Neural progenitor cell (in vitro differentiated cells): ENCODE data around the gene THUMPD3.

Experiments
- CTCF ChIP-seq: fragments of 200-600 bp; sonication (generic); IDR thresholded peaks from 2 replicates; pipeline ENCODE4 v1.5.1; 2017; ENCODE audit warnings: antibody characterized with exemption, mild to moderate bottlenecking
- EZH2 ChIP-seq: fragments of 200-600 bp; sonication (generic); IDR thresholded peaks from 2 replicates; pipeline ENCODE4 v1.6.1; 2017; ENCODE audit warnings: antibody characterized with exemption, mild to moderate bottlenecking, moderate library complexity
- EZH2phosphoT487 ChIP-seq: fragments of 200-600 bp; sonication (generic); IDR thresholded peaks from 2 replicates; pipeline ENCODE4 v1.6.1; 2017; ENCODE audit warnings: antibody characterized with exemption

- TF ChIP-seq CTCF (no peak), EZH2 (no peak), EZH2phosphoT487 (no peak)
Measured at GRCh38 chr3:9387322-9387655, 24.4 kb downstream of the THUMPD3 start.
